ENCODE results near the gene ZNF385B. TPM values are rescaled to one million over a fixed set of nuclear protein-coding genes. Genes with fewer than 3 reads are reported as not detected.

The ZNF385B gene
- total and polyA plus RNA-seq, 10 of the 15 experiments (the other 5 are each of a cell fraction or from before 2014, with no cell fraction given), result not detected

DNA sequence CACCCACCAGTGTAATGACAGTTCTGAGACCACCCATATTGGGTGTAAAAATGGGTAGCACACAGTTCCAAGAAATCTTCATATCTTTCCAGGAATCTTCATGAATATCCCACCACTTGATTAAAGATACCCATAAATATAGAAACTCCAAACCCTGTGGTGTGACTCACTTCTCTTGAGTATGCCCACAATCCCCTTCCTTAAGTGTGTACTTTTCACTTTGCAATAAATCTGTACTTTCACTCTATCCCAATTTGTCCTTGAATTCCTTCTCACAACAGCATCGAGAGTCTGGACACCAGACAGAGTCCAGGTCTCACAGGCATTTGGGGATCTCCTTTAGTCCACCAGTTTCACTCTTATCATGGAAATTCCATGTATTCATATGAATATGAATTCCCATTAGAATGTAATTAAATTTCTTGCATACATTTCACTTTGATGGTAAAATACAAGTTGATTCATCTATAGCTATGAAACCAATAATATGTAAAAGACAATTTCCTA is 309.8 kb downstream of the ZNF385B start (continued):
- TF ChIP-seq, protein P1, sequence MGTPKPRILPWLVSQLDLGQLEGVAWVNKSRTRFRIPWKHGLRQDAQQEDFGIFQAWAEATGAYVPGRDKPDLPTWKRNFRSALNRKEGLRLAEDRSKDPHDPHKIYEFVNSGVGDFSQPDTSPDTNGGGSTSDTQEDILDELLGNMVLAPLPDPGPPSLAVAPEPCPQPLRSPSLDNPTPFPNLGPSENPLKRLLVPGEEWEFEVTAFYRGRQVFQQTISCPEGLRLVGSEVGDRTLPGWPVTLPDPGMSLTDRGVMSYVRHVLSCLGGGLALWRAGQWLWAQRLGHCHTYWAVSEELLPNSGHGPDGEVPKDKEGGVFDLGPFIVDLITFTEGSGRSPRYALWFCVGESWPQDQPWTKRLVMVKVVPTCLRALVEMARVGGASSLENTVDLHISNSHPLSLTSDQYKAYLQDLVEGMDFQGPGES (IDR thresholded peaks at IDR 0.05), result no peak
- TF ChIP-seq PAX5 (IDR thresholded peaks at IDR 0.05; ENCODE audit: borderline replicate concordance, low read depth, low read length) (no peak), SRF (IDR thresholded peaks at IDR 0.05; ENCODE audit: low read depth in 2 of 2, low read length in 2 of 2) (no peak), TCF12 (IDR thresholded peaks at IDR 0.05; ENCODE audit: low read depth, low read length) (no peak), NFIC (IDR thresholded peaks at IDR 0.05; ENCODE audit: low read depth, low read length) (no peak), IKZF1 (conservative IDR thresholded peaks at IDR 0.05) (no peak), CHD4 (IDR thresholded peaks at IDR 0.05) (no peak), ZNF274 (IDR thresholded peaks at IDR 0.05; ENCODE audit: insufficient read depth, insufficient read length) (no peak), RUNX3 (IDR thresholded peaks at IDR 0.05; ENCODE audit: low read length) (no peak), ZNF384 (IDR thresholded peaks at IDR 0.05; ENCODE audit: borderline replicate concordance, low read depth, low read length) (no peak)
- TF ChIP-seq, protein P2, sequence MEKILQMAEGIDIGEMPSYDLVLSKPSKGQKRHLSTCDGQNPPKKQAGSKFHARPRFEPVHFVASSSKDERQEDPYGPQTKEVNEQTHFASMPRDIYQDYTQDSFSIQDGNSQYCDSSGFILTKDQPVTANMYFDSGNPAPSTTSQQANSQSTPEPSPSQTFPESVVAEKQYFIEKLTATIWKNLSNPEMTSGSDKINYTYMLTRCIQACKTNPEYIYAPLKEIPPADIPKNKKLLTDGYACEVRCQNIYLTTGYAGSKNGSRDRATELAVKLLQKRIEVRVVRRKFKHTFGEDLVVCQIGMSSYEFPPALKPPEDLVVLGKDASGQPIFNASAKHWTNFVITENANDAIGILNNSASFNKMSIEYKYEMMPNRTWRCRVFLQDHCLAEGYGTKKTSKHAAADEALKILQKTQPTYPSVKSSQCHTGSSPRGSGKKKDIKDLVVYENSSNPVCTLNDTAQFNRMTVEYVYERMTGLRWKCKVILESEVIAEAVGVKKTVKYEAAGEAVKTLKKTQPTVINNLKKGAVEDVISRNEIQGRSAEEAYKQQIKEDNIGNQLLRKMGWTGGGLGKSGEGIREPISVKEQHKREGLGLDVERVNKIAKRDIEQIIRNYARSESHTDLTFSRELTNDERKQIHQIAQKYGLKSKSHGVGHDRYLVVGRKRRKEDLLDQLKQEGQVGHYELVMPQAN (conservative IDR thresholded peaks at IDR 0.05), result no peak
- TF ChIP-seq, protein P3, sequence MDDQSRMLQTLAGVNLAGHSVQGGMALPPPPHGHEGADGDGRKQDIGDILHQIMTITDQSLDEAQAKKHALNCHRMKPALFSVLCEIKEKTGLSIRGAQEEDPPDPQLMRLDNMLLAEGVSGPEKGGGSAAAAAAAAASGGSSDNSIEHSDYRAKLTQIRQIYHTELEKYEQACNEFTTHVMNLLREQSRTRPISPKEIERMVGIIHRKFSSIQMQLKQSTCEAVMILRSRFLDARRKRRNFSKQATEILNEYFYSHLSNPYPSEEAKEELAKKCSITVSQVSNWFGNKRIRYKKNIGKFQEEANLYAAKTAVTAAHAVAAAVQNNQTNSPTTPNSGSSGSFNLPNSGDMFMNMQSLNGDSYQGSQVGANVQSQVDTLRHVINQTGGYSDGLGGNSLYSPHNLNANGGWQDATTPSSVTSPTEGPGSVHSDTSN (IDR thresholded peaks at IDR 0.05; ENCODE audit: insufficient replicate concordance, low read depth, low read length), result no peak
- TF ChIP-seq, protein P4, sequence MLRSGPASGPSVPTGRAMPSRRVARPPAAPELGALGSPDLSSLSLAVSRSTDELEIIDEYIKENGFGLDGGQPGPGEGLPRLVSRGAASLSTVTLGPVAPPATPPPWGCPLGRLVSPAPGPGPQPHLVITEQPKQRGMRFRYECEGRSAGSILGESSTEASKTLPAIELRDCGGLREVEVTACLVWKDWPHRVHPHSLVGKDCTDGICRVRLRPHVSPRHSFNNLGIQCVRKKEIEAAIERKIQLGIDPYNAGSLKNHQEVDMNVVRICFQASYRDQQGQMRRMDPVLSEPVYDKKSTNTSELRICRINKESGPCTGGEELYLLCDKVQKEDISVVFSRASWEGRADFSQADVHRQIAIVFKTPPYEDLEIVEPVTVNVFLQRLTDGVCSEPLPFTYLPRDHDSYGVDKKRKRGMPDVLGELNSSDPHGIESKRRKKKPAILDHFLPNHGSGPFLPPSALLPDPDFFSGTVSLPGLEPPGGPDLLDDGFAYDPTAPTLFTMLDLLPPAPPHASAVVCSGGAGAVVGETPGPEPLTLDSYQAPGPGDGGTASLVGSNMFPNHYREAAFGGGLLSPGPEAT (IDR thresholded peaks at IDR 0.05; ENCODE audit: low read depth), result no peak
